Smooth muscle cell (in vitro differentiated cells): ENCODE results near the gene CC2D2A. TPM values are rescaled to one million over a fixed set of nuclear protein-coding genes. Genes with fewer than 3 reads are reported as not detected.

Experiments used
- DNase-seq: peaks from one replicate; lab custom pipeline; 2025; ENCODE audit not compliant: unreplicated experiment; lab: John Stamatoyannopoulos, UW
- H2AFZ ChIP-seq: fragments of 200-600 bp; sonication (generic); 2 replicates; pipeline ENCODE4 v1.6.0; 2016; ENCODE audit warnings: antibody characterized with exemption, low read depth, mild to moderate bottlenecking
- H3F3A ChIP-seq: fragments of 200-600 bp; sonication (generic); 2 replicates; pipeline ENCODE4 v1.6.0; 2017; ENCODE audit warnings: antibody characterized with exemption, low read depth
- H3K27ac ChIP-seq: fragments of 200-600 bp; sonication (generic); 2 replicates; pipeline ENCODE4 v1.5.1; 2016; ENCODE audit warnings: low read depth, mild to moderate bottlenecking
- H3K27me3 ChIP-seq: fragments of 200-600 bp; sonication (generic); 2 replicates; pipeline ENCODE4 v1.6.1; 2016; ENCODE audit warnings: low read depth, mild to moderate bottlenecking
- H3K36me3 ChIP-seq: fragments of 200-600 bp; sonication (generic); 2 replicates; pipeline ENCODE4 v1.5.1; 2016; ENCODE audit warnings: low read depth
- H3K4me1 ChIP-seq: fragments of 200-600 bp; sonication (generic); 2 replicates; pipeline ENCODE4 v1.5.1; 2016; ENCODE audit warnings: low read depth
- H3K4me2 ChIP-seq: fragments of 200-600 bp; sonication (generic); 2 replicates; pipeline ENCODE4 v1.6.0; 2016; ENCODE audit warnings: mild to moderate bottlenecking
- H3K4me3 ChIP-seq: fragments of 200-600 bp; sonication (generic); 2 replicates; pipeline ENCODE4 v1.5.1; 2016; ENCODE audit warnings: mild to moderate bottlenecking
- H3K79me2 ChIP-seq: fragments of 200-600 bp; sonication (generic); 2 replicates; pipeline ENCODE4 v1.6.0; 2016; ENCODE audit warnings: low read depth, mild to moderate bottlenecking
- H3K9ac ChIP-seq: fragments of 200-600 bp; sonication (generic); 2 replicates; pipeline ENCODE4 v1.6.0; 2016; ENCODE audit warnings: low read depth
- H3K9me3 ChIP-seq: fragments of 200-600 bp; sonication (generic); replicated peaks from 2 replicates; pipeline ENCODE4 v1.5.1; 2016; ENCODE audit warnings: low read depth
- H4K20me1 ChIP-seq: fragments of 200-600 bp; sonication (generic); 2 replicates; pipeline ENCODE4 v1.6.0; 2016; ENCODE audit warnings: low read depth
- WGBS: methylation state at CpG from one replicate; pipeline ENCODE4 v1.1.7; 2016; ENCODE audit warnings: low lambda C conversion rate; 5-methylcytosine and 5-hydroxymethylcytosine counted together
- polyA plus RNA-seq: library from polyadenylated mRNA; unstranded; fragments of >200 nt; fragmentation: Nextera tagmentation; extraction: Ambion mirVana; gene quantifications from 2 replicates; pipeline ENCODE4 v1.2.1, GENCODE V29; 2016
- total RNA-seq: library from RNA; depleted of rRNA; stranded (reverse); fragments of >200 nt; gene quantifications from 2 replicates; pipeline ENCODE4 v1.2.3, GENCODE V29; 2014
- TF ChIP-seq, protein P1 (sequence below): fragments of 200-600 bp; sonication (generic); IDR thresholded peaks from 2 replicates; pipeline ENCODE4 v1.5.1; 2017; ENCODE audit warnings: borderline replicate concordance, mild to moderate bottlenecking, antibody characterized with exemption; ENCODE audit not compliant: insufficient read depth, poor library complexity, severe bottlenecking

The CC2D2A gene
- total and polyA plus RNA-seq, 2 experiments from 2014 or later, result 12.8 to 15.0 TPM

DNA sequence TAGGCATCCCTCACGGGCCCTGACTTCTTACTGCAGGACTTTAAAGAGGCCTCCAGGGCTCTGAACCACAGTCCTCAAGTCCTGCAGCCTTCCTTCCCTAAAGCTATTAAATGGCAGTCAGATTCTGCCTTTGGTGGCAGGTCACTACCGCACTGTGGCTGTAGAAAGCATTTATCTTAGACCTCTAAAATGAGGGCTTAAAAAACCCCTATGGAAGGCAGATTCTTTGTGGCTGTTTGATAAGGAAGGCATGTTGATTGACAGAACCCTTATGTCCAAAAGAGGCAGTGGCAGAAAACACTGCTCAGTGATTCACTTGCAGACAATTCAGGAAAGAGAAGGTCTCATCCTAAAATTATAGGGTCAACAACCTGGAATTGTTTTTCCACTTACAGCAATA lies 106.3 kb downstream of the CC2D2A start:
- Histone ChIP-seq H3K79me2 (no peaks in the 10 kb centered on the region), H3K27me3 (no peaks in the 10 kb centered on the region), H3K36me3 (no peaks in the 10 kb centered on the region), H3K4me3 (no peak overlapping the region), H3K27ac (no peak overlapping the region), H3K4me1 (no peaks in the 10 kb centered on the region), H2AFZ (no peak overlapping the region), H3K9ac (no peak overlapping the region), H4K20me1 (peaks cover 9% of the 10 kb centered on the region), H3K9me3 (no peaks in the 10 kb centered on the region), H3K4me2 (no peak overlapping the region), H3F3A (no peaks in the 10 kb centered on the region)
- WGBS, result 14% methylated on average over 2 of the region's 2 CpGs
- no peak for DNase-seq
- TF ChIP-seq, protein P1, sequence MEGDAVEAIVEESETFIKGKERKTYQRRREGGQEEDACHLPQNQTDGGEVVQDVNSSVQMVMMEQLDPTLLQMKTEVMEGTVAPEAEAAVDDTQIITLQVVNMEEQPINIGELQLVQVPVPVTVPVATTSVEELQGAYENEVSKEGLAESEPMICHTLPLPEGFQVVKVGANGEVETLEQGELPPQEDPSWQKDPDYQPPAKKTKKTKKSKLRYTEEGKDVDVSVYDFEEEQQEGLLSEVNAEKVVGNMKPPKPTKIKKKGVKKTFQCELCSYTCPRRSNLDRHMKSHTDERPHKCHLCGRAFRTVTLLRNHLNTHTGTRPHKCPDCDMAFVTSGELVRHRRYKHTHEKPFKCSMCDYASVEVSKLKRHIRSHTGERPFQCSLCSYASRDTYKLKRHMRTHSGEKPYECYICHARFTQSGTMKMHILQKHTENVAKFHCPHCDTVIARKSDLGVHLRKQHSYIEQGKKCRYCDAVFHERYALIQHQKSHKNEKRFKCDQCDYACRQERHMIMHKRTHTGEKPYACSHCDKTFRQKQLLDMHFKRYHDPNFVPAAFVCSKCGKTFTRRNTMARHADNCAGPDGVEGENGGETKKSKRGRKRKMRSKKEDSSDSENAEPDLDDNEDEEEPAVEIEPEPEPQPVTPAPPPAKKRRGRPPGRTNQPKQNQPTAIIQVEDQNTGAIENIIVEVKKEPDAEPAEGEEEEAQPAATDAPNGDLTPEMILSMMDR, result no peak

DNA sequence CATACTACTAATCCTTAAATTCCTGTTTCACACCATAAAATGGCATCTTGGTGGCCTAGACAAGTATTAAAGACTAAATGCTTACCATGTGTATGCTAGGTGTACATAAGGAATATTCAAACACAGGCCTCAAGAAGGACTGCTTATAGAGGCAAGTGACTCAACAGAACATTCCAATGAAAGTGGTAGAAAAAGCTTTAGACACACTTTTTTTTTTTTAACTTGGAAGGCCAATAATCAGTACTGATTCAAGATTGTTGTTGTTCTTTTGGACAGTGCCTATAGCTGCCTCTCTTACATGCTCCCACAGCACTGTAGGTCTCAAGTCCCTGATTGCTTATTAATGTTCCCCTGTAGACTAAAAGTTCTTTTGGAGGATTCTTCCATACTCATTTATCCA lies 107.8 kb downstream of the CC2D2A start:
- Histone ChIP-seq H3K27me3 (no peaks in the 10 kb centered on the region), H3K9me3 (no peaks in the 10 kb centered on the region), H3K4me1 (peaks cover 3% of the 10 kb centered on the region), H3K36me3 (no peaks in the 10 kb centered on the region), H3K9ac (no peak overlapping the region), H3K4me3 (no peak overlapping the region), H3K27ac (no peak overlapping the region), H3K4me2 (no peak overlapping the region), H3K79me2 (no peaks in the 10 kb centered on the region), H4K20me1 (peaks cover 13% of the 10 kb centered on the region), H3F3A (no peaks in the 10 kb centered on the region), H2AFZ (no peak overlapping the region)
- TF ChIP-seq, protein P1, result no peak
- DNase-seq, result no peak

DNA sequence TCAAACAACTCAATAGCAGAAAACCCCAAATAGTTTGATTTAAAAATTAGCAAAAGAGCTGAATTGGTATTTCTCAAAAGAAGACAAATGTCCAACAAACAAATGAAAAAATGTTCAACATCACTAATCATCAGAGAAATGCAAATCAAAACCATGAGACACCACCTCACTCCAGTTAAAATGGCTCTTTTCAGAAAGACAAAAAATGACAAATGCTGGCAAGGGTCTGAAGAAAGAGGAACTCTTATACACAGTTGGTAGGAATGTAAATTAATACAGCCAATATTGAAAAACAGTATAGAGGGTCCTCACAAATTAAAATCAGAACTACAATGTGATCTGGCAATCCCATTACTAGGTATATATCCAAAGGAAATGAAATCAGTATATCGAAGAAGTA lies 115.1 kb downstream of the CC2D2A start:
- WGBS, result 100% methylated on average over 1 of the region's 1 CpG
- Histone ChIP-seq H3K79me2 (no peaks in the 10 kb centered on the region), H3K4me2 (no peak overlapping the region), H2AFZ (no peak overlapping the region), H3K36me3 (no peaks in the 10 kb centered on the region), H4K20me1 (peaks cover 8% of the 10 kb centered on the region), H3K9me3 (no peaks in the 10 kb centered on the region), H3K9ac (no peak overlapping the region), H3K4me3 (no peak overlapping the region), H3F3A (no peaks in the 10 kb centered on the region), H3K27ac (no peak overlapping the region), H3K27me3 (no peaks in the 10 kb centered on the region), H3K4me1 (peaks cover 3% of the 10 kb centered on the region)
- TF ChIP-seq, protein P1, result no peak
- DNase-seq, result no peak

DNA sequence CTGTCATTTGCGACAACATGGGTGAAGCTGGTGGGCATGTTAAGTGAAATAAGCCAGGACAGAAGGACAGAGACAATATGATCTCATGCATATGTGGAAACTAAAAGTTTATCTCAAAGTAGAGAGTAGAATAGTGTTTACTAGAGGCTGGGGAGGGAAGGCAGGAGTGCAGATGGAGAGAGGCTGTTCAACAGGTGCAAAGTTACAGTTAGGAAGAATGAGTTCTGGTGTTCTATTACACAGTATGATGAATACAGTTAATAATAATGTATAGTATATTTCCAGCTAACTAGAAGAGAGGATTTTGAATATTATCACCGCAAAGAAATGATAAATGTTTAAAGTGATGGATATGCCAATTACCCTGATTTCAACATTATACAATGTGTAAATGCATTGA lies 115.6 kb downstream of the CC2D2A start:
- TF ChIP-seq, protein P1, result no peak

More for the DNA sequence above, 115.6 kb downstream of the CC2D2A start:
- Histone ChIP-seq H3F3A (no peaks in the 10 kb centered on the region), H3K4me3 (no peak overlapping the region), H3K27me3 (no peaks in the 10 kb centered on the region), H4K20me1 (peaks cover 8% of the 10 kb centered on the region), H3K4me1 (peaks cover 3% of the 10 kb centered on the region), H3K4me2 (no peak overlapping the region), H3K9me3 (no peaks in the 10 kb centered on the region), H3K9ac (no peak overlapping the region), H3K36me3 (no peaks in the 10 kb centered on the region), H3K27ac (no peak overlapping the region), H2AFZ (no peak overlapping the region), H3K79me2 (no peaks in the 10 kb centered on the region)
- WGBS, result 97% methylated on average over 2 of the region's 2 CpGs
- DNase-seq, result no peak
